IPS DF 6.9 (cell line): Measurements from ENCODE around the gene ELP4.
A peak's percentile ranks its signal among the peaks of the same experiment; 100 is the strongest.
"Not testable (repeated sequence)": the region's sequence is repeated elsewhere in the genome, so short reads cannot be mapped to it uniquely, and the experiment has no call there.

Source experiments
- DNase-seq: peaks from one replicate; pipeline ENCODE4 v3.0.0-alpha.2; 2013; ENCODE audit warnings: low read depth, low spot score
- H3K27ac ChIP-seq: one replicate; pipeline ENCODE4 v1.5.1; 2013; ENCODE audit warnings: low read length, control low read depth
- H3K27me3 ChIP-seq: 2 replicates; pipeline ENCODE4 v1.6.1; 2013; ENCODE audit warnings: mild to moderate bottlenecking, low read length; ENCODE audit not compliant: control insufficient read depth, insufficient read depth
- H3K36me3 ChIP-seq: 2 replicates; pipeline ENCODE4 v1.6.1; 2013; ENCODE audit warnings: low read length; ENCODE audit not compliant: control insufficient read depth, insufficient read depth
- H3K4me1 ChIP-seq: 2 replicates; pipeline ENCODE4 v1.6.1; 2013; ENCODE audit warnings: low read length; ENCODE audit not compliant: control insufficient read depth, insufficient read depth
- H3K4me3 ChIP-seq: 2 replicates; pipeline ENCODE4 v1.5.1; 2013; ENCODE audit warnings: mild to moderate bottlenecking, low read length
- H3K9me3 ChIP-seq: 2 replicates; pipeline ENCODE4 v1.6.1; 2013; ENCODE audit warnings: low read length, inconsistent platforms; ENCODE audit not compliant: control insufficient read depth, insufficient read depth
- WGBS: extraction: QIAGEN DNeasy Blood & Tissue Kit; methylation state at CpG from one replicate; pipeline ENCODE4 v1.1.7; 2013; ENCODE audit warnings: mixed read lengths, missing lambda C conversion rate; ENCODE audit not compliant: insufficient read length, insufficient coverage; 5-methylcytosine and 5-hydroxymethylcytosine counted together

Gene ELP4

GRCh38 chr11:31493235-31493634, 16.3 kb upstream of the ELP4 start:
- no peaks in the 10 kb centered on the region; the same call in 1 of the 2 replicates for H3K4me1 ChIP-seq
- no peak overlapping the region for H3K27ac ChIP-seq
- no CpG with 5 or more reads among the region's 4 CpGs for WGBS
- H3K4me3 ChIP-seq = no peak overlapping the region
- H3K27me3 ChIP-seq = no peaks in the 10 kb centered on the region
- no peak for DNase-seq
- peaks cover 2% of the 10 kb centered on the region; the same call in 1 of the 2 replicates for H3K36me3 ChIP-seq
- H3K9me3 ChIP-seq = no peaks in the 10 kb centered on the region

DNA sequence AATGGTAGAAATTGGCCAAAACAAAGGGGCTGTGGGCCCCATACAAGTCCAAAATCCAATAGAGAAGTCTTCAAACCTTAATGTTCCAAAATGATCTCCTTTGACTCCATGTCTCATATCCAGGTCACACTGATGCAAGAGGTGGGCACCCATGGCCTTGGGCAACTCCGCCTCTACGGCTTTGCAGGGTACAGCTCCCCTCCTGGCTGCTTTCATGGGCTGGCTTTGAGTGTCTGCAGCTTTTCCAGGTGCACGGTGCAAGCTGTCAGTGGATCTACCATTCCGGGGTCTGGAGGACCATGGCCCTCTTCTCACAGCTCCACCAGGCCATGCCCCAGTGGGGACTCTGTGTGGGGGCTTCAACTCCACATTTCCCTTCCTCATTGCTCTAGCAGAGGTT, 15.8 kb upstream of the ELP4 start:
- DNase-seq, H3K27ac ChIP-seq, H3K9me3 ChIP-seq, H3K36me3 ChIP-seq, H3K27me3 ChIP-seq, H3K4me1 ChIP-seq, H3K4me3 ChIP-seq: not testable (repeated sequence)
- no CpG with 5 or more reads among the region's 4 CpGs for WGBS

DNA sequence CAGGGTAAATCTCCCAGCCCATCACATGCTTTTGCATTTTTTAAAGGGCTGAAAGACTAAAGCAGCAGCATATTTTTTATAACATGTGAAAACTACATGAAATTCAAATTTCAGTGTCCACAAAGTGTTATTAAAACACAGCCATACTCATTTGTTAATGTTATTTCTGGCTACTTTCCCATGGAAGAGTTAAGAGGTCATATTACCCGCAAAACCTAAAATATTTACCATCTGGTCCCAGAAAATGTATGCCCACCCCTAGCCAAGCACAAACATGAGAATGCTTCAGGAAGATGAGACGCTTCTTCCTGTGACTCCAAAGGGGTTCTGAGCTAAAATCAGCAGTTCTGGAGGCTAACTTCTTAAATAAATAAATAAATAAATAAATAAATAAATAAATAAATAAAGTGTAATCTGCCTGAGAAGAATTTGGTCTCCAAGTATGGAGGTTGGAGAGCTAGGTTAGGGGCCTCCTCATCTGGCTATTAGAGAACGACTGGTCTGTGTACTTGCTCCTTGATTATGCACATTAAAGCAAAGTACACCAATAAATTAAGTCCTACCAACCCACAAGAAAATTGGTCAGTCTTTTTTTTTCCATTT, 9.9 kb upstream of the ELP4 start:
- WGBS = no CpG with 5 or more reads among the region's 3 CpGs
- DNase-seq = no peak
- H3K27ac ChIP-seq = no peak overlapping the region

DNA sequence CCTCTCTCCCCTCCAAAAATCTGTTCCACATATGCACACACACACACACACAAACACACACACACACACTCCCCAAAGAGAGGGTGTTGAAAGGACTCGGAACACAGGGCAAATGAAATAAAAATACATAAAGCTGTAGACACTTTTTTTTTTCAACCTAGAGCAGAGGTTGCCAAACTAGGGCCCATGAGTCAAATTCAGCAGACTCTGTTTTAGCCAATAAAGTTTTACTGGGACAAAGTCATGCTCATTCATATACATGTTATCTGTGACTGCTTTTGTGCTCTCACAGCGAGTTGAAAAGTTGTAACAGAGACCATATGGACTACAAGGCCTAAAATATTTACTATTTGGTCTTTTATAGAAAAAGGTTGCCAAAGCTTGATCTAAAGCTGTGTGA, 9.0 kb upstream of the ELP4 start:
- Histone ChIP-seq H3K9me3 (no peaks in the 10 kb centered on the region), H3K27ac (no peak overlapping the region), H3K4me1 (no peaks in the 10 kb centered on the region), H3K4me3 (no peak overlapping the region), H3K27me3 (no peaks in the 10 kb centered on the region), H3K36me3 (no peaks in the 10 kb centered on the region)
- no peak for DNase-seq
- WGBS = no CpG with 5 or more reads among the region's 2 CpGs

More for the DNA sequence above, 9.9 kb upstream of the ELP4 start:
- Histone ChIP-seq H3K36me3 (no peaks in the 10 kb centered on the region), H3K9me3 (no peaks in the 10 kb centered on the region), H3K4me3 (no peak overlapping the region), H3K27me3 (no peaks in the 10 kb centered on the region), H3K4me1 (no peaks in the 10 kb centered on the region)

GRCh38 chr11:31509051-31509428, 527 bp upstream of the ELP4 start:
- peak overlapping the region; percentile 75; the same call in 1 of the 2 replicates for H3K4me3 ChIP-seq
- no peaks in the 10 kb centered on the region for H3K27me3 ChIP-seq
- no peak for DNase-seq
- H3K36me3 ChIP-seq = no peaks in the 10 kb centered on the region
- H3K27ac ChIP-seq = no peak overlapping the region
- no CpG with 5 or more reads among the region's 8 CpGs for WGBS
- no peaks in the 10 kb centered on the region for H3K9me3 ChIP-seq
- no peaks in the 10 kb centered on the region for H3K4me1 ChIP-seq

GRCh38 chr11:31512117-31512516, 2.5 kb downstream of the ELP4 start:
- no peaks in the 10 kb centered on the region for H3K27me3 ChIP-seq
- no peaks in the 10 kb centered on the region for H3K9me3 ChIP-seq
- no peaks in the 10 kb centered on the region for H3K36me3 ChIP-seq
- DNase-seq = no peak
- H3K27ac ChIP-seq = no peak overlapping the region
- 100% methylated on average over 1 of the region's 6 CpGs for WGBS
- no peak overlapping the region for H3K4me3 ChIP-seq
- H3K4me1 ChIP-seq = no peaks in the 10 kb centered on the region

DNA sequence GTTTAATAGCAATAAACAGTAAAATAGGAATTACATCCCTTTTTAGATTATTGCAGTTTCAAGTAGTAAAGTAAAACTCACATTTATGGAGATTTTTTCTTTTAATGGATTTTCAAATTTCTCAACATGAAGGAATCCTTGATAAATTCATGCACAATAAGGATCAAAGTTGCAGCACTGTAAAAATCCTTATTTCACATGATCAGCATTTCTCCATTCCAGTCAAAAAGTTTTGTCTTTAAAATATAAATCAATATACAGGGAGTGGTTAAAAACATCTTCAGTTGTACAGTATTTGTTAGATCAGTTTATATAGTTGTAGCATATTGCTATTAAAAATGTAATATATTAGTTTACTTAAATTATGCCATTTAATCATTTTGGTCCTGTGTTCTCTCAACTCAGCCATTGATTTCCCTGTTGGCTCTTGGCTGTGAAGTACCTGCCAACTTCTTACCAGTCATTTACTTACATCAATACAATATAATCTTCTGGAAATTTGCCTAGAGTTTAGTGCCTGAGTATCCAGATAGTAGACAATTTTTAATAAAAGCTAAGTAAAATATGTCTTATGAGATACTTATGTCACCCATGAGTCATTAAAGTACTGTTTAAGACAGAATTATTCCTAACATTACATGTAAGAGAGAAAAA, 12.1 kb downstream of the ELP4 start:
- no peaks in the 10 kb centered on the region for H3K36me3 ChIP-seq
- no peaks in the 10 kb centered on the region for H3K27me3 ChIP-seq
- no peaks in the 10 kb centered on the region for H3K4me1 ChIP-seq
- H3K9me3 ChIP-seq = no peaks in the 10 kb centered on the region
- no peak overlapping the region for H3K4me3 ChIP-seq
- no peak for DNase-seq
- no peak overlapping the region for H3K27ac ChIP-seq

DNA sequence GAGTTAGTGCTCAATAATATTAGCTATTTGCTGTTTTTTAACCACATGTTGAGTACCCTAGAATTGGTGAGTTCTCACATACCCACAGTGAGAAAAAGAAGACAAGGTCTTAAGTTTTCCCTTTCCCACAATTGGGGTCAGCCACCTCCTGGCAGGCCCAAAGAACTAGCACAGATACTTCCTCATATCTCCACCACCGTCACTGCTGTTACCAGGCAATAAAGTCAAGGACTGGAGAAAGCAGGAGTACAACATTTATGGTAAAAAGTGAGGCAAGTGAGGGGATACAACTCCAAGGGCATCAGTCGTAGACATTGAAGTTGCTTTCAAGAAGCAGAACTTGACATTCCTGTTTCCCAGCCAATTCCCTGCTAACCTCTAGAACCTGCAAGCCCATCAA, 19.6 kb downstream of the ELP4 start:
- Histone ChIP-seq H3K27me3 (no peaks in the 10 kb centered on the region), H3K4me1 (no peaks in the 10 kb centered on the region), H3K9me3 (no peaks in the 10 kb centered on the region), H3K36me3 (no peaks in the 10 kb centered on the region), H3K4me3 (no peak overlapping the region), H3K27ac (no peak overlapping the region)
- no CpG with 5 or more reads among the region's 2 CpGs for WGBS
- DNase-seq = no peak

DNA sequence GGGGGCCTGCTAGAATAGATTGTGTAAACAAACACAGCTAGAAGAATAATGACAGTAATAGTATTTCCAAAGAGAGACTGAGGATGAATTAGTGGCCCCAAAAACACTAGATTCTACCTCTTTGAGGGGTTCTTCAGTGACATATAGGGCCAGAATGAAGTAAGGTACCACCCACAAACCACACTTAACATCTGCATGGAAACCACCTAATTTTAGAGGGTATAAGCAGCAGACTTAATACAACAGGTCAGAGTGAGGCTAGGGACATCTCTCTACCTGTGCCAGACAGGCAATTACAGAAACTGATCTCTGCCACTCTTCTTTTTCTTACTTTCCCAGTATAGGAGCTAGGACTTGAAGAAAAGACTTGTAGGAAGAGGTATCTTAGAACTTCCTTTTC, 20.1 kb downstream of the ELP4 start:
- H3K27ac ChIP-seq = no peak overlapping the region
- H3K4me1 ChIP-seq = no peaks in the 10 kb centered on the region
- H3K4me3 ChIP-seq = no peak overlapping the region
- H3K27me3 ChIP-seq = no peaks in the 10 kb centered on the region
- H3K9me3 ChIP-seq = no peaks in the 10 kb centered on the region
- DNase-seq = no peak
- H3K36me3 ChIP-seq = no peaks in the 10 kb centered on the region

DNA sequence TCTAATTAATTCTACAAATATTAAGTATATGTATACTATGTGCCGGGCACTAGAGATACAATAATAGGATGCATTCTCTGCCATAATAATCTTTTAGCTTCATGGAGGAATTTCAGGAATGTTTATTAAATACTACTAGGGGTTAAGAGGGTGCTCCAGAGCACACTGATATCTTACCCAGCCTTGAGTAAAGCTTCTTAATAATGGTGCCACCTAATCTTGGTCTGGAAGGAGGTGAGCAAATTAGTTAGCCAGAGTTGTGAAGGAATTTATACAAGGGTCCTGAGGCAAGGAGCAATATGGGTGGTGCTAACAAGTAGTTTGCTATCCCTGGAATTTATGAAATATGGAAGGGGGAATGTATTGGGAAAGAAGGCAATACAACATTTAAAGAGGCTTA, 21.7 kb downstream of the ELP4 start:
- Histone ChIP-seq H3K9me3 (no peaks in the 10 kb centered on the region), H3K27ac (no peak overlapping the region), H3K36me3 (no peaks in the 10 kb centered on the region), H3K4me1 (no peaks in the 10 kb centered on the region), H3K4me3 (no peak overlapping the region), H3K27me3 (no peaks in the 10 kb centered on the region)
- no CpG with 5 or more reads among the region's 1 CpG for WGBS
- DNase-seq = no peak

- H3K4me3 ChIP-seq = no peak overlapping the region
- DNase-seq = no peak
- H3K27me3 ChIP-seq = no peaks in the 10 kb centered on the region
- no peaks in the 10 kb centered on the region for H3K4me1 ChIP-seq
- no peaks in the 10 kb centered on the region for H3K36me3 ChIP-seq
- H3K27ac ChIP-seq = no peak overlapping the region
- no peaks in the 10 kb centered on the region for H3K9me3 ChIP-seq
- no CpG with 5 or more reads among the region's 4 CpGs for WGBS
Observed at GRCh38 chr11:31535479-31535878, 25.9 kb downstream of the ELP4 start.
